ENCODE results near the gene FAM221B.

The FAM221B gene

DNA sequence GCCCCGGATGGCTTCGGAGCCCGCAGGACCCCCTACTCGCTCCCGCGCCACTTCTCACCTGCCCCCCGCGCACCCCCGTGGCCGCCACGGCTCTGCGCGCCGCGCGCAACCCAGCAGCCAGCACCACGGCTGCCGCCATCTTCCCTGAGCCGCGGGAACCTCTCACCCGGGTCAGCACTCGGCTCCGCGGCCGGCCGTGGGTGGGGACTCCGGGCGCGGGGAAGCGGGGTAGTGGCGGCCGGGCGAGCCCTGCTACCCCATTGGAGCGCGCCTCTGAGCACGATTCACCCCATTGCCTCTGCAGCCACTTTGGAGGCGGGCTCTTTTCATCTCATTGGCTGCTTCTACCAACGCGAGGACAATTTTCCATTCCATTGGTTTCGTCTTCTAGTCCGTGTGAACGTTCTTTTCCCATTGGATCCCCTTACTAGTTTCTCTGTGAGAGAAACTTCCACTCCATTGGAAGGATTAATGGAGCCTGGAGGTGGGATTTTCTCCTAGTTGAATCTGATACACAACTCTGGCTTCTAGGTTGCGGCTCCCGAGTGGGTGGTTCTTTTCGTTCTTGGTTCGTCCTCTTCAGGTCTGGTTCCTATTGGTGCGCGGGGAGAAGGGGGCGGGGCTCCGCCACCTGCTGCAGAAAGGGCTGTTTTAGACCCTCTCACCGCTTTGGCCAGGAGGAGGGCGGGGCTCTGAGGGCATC lies 13.5 kb downstream of the FAM221B start, which contains the start of gene HINT2:
Gene HINT2 (minus strand): TSS at position 202 of the 703 bp plus-strand sequence. CDS start 63 bp downstream, at position 139.
- peak; percentile 96 to 97 for DNase-seq

DNA sequence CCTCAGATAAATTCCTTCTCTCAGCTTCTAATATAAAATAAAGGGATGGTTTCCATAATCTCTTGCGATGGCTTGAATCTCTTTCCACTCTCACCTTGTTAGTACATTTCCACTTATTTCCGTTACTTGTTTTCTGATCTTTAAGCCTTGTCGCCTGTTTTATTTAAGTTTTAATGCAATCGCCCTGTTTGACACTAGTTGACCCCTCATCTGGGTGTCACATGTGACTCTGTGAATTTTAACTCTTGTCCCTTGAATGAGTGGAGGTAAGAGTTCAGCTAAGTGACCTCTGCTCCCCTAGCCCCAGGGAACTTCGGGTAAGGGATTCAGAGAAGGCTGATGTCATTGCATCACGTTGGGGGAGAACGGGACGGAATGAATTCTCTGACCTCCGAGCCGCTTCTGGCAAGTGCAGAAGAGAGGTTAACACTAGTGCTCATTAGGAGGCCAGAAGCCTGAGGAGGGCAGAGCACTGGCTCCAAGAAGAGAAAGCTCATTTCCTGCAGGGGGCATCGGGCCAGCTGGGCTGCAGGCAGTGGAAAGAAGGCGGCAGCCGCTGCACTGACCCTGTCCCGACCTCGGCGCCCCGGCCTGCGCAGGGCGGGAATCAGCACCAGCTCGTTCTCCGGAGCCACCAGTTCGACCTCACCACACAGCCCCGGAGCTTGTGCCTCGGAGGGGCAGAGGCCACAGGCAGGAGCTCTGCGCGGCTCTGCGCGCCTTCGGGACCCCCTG lies 14.3 kb downstream of the FAM221B start:
- peak in 1 of 2 donors; percentile 18 for DNase-seq

DNA sequence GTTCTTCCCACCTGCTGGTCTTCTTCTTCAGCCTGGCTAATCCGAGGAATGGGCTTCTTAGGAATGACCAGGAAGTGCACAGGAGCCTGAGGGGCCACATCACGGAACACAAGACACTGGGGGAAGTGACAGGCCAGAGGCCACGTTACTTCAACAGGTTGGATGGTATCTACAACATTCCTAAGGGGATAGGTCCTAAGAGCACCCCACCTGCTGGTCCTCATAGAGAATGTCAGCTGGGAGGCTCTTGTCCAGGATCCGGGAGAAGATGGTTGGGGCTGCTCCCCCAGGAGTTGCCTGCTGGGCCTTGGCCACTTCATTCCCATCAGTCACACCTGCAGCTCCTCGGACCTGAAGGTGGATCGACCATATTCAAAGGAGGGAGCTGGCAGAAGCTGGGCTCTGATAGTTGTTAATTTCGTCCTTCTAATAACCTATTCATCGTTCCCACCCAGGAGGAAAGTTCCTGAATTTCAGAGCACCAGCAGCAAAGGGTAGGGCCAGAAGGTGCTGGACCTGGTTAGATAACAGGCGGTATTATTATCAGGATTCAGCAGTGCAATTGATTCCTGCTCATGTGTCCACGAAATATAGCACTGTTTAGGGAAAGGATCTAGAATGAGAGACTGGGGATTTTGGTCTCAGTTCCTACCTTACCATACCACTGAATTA lies 15.0 kb downstream of the FAM221B start:
- no peak for DNase-seq

DNA sequence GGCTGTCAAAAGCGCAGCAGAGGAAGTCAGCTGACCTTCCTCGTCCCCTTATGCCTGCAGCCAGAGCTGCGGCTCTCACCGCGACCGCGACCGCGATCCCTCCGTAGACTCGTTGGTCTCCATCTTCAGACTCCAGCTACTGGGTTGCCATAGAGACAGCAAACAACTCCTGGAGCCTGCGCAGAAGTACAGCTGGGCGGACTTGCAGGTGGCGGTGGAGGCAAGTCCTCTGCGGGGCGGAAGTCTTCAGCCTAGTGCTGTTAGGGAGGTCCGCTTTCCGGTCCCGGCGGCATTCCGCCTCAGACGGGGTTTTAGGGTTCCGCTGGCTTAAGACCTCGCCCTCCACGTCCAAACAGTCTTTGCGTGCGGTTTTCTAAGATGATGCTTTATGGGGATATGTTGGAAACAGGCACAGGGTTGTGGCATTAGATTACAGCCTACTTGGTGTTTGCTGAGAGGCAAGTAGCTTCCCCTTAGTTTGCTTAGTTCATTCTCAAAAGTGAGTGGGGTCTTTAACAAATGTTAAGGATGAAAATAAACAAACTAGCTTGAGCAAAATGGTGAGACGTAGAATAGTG lies 16.4 kb downstream of the FAM221B start, which contains the start of gene SPAG8:
Gene SPAG8 (minus strand): TSS at position 238 of the 578 bp plus-strand sequence. CDS start 115 bp downstream, at position 123.
- peak; percentile 89 to 91 for DNase-seq

DNA sequence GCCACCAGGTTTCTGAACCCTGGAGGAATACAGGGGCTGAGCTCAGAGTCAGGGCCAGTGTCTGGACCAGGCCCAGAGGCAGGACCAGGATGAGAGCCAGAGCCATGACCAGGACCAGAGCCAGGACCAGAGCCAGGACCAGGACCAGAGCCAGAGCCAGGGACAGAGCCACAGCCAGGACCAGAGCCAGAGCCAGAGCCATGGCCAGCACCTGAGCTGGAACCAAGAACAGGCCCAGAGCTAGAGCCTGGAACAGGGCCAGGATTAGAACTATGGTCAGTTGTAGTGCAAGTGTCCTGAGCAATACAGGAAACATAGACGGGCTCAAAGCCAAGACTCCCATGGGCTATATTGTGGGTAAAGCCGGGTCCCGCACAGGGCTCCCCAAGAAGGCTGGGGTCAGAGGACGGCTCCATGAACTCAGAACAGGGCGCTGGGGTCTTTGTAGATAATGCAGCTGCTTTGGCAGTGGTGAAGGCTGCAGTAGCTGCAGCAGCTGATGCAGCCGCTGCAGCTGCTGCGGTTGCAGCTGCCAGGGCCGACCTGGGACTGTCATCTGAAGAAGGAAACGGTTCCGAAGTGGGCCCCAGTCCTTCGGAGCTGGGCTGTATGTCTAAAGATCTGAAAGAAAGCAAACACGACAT lies 17.0 kb downstream of the FAM221B start:
- no peak for DNase-seq

DNA sequence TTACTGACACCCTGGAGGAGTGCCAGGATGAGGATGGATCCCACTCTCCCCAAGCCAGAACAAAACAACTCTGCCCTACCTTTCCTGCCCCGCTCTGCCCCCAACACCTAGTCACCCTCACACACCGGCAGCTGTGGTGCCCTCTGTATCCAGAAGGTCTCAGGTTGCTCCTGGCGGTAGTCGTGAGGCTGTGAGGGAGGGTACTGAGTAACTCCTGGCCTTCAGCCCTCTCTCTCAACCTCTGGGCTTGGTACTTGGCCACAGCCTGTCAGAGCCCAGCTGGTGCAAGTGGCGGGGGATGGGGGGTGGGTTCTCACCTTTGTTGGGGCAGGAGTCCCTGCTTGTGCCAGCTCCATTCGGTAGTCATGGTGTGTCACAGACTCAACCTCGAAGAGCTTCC lies 18.4 kb downstream of the FAM221B start:
- no peak for DNase-seq

DNA sequence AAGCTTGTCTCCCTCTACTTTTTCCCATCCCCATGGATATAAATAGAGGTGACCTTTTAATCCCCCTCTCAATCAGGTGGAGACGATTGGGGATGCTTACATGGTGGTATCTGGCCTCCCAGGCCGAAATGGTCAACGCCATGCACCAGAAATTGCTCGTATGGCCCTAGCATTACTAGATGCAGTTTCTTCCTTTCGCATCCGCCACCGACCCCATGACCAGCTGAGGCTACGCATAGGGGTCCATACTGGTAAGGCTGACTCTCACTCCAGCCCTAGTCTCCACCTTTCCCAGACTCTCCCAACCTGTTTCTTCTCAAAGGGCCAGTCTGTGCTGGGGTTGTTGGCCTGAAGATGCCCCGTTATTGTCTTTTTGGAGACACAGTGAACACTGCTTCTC lies 20.1 kb downstream of the FAM221B start:
- no peak for DNase-seq

DNA sequence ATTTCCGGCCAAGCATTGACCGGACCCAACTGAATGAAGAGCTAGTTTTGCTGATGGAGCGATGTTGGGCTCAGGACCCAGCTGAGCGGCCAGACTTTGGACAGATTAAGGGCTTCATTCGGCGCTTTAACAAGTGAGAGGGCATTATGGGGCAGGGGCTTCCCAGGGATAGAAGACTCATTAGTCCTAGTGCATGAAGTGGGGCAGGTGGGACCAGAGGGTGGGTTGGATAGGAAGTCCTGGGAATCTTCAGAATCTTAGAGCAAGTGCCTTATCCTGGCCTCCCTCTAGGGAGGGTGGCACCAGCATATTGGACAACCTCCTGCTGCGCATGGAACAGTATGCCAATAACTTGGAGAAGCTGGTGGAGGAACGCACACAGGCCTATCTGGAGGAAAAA lies 22.4 kb downstream of the FAM221B start:
- no peak for DNase-seq

DNA sequence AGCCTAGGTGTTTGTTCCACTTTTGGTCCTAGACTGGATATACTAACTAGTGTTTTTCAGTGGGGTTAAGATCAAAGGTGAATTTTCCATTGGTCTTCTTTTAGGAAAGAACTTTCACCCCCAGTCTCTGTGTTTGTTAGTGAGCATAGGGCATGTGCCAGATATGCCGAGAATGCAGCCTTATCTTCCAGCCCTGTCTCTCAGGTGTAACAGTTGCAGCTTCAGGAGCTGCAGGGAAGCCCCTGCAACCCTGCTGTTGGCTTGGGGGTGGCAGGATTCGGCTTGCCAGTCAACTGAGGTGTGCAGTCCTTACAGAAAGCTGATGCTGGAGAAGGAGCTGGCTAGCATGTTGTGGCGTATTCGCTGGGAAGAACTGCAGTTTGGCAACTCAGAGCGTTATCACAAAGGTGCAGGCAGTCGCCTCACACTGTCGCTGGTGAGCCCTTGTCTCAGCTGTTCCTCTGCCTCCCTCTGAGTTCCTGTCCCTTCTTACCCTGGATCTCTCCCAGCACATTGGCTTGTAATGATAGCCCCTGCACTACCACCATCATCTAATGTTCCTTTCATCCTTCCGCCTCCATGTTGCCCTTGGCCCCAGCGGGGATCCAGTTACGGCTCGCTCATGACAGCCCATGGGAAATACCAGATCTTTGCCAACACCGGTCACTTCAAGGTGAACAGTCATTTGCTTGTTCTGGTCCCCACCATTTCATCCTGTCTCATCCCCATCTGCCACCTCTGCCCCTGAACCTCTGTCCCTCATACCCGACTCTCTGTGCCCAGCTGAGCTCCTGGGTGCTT lies 27.0 kb downstream of the FAM221B start:
- no peak for DNase-seq

DNA sequence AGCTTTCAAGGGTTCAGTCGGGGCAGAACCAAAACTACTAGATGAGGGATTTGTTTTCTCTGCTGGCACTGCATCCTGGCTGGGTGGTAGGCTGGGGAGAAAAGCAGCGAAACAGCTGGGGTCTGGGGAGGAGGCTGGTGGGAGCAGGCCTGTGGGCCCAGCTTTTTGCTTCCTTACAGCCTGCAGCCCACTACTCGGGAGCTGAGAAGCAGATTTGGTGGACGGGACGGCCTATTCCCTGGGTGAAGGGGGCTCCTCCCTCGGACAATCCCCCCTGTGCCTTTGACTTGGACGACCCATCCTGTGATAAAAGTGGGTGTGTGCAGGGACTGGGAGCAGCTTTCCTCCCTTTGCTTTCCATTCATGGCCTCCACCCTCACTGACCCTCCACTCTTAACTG lies 28.0 kb downstream of the FAM221B start:
- DNase-seq, result no peak

DNA sequence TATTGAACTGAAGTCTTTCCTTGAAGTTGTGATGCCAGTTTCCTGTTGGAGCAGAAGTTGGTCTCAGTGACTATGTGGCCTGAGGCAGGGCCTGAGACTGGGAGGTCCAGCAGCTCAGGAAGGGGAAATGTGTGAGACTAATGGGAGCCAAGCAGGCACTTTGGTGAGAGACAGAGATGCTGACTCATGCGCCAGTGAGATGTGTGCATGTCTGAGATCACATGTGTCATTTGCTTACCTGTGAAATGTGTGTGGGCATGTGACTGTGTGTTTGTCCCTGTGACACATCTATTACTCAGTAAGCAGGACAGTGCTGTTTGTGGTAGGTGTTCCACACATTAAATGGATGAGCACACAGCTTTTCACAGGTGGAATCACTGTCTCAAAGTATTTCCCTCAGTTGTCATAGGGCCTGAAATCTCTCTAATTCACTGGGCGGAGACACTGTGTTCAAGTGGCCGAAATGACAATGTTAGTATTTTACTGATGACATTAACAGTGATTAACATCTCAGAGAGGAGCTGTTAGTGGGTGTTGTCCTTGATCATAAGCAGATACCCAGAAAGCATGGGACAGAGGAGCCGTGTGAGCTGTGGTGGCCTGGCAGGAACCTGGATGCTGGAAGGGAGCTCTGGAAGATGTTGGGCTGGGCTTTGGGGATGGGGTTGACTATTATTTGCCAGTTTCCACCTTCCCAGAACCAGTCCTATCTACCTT lies 29.7 kb downstream of the FAM221B start:
- peak; percentile 21 to 34 for DNase-seq

DNA sequence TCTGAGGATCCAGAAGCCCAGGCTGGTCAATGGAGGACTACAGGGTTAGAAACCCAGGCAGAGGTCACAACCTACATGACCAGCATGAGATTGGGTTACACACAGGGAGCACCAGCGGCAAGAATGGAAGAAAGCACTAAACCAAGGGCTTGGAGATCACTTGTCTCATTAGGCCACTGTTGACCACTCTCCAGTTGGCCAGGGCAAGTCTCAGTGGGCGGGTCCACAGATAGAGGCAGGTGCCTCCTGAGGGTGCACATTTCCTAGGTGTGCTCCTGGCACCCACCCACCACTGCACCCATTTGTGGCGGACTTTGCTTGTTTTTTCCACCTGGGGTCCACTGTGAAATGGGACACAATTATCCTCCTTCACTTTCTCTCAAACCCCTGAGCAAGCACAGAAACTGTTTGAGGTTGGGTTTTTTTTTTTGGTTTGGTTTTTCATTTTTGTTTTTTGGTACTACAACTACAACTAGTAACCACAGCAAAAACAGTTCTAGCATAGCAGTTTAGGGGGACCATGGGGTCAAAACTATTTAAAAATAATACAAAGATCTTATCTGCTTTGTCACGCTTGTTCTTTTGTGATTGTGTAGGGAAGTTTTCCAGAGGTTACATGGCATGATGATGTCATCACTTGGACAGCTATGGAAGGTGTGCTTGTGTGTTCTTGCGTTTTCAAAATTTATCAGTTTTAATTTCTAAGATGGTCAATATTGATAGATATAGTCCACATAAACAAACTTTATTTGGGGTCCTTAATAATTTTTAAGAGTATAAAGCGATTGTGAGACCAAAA lies 31.0 kb downstream of the FAM221B start:
- DNase-seq, result no peak

DNA sequence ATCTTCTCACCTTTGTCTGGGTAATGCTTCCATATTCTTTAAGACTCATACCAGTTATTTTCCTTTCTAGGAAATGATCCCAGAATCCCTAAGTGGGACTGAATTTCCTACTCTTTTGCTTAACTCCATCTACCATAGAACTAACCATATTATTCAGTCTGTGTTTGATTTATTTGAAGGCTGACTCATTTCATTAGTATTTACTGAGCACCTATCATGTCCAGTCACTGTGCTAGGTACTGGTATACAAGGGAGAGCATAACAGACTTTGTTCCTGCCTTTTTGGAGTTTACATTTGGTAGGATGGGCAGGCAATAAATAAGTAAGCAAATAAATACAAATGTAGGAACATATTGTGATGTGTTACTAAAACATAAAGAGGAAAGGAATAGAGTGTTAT lies 32.8 kb downstream of the FAM221B start:
- no peak for DNase-seq

DNA sequence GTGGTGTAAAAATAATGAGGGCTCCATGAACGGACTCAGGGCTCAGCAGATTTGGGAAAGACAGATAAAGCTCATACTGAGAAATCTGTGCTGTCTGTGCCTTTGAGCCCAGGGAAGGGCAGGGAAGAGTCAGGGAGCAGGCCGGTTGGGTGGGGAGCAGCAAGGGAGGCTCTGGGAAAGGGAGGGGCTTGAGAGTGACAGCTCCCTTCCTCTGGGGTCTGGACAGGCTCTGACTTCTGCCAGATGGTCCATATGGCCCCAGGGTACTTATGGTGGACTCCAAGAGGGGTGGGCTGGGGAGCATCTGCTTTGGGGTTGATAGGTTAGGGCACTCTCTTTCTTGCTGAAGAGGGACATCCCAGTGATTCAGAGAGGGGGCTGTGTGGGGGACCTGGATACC lies 35.1 kb downstream of the FAM221B start:
- no peak for DNase-seq

DNA sequence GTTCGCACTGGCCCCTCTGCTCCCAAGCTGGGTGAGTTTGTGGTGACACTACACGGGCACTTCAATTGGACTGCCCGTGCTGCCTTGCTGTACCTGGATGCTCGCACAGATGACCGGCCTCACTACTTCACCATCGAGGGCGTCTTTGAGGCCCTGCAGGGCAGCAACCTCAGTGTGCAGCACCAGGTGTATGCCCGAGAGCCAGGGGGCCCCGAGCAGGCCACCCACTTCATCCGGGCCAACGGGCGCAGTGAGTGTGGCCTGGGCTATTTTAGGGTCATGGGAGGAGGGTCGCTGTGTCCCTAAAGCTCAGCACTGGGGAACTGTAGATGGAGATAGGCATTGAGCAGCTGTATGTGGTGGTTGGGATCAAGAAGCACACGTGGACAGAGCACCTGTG lies 35.7 kb downstream of the FAM221B start:
- DNase-seq, result no peak

DNA sequence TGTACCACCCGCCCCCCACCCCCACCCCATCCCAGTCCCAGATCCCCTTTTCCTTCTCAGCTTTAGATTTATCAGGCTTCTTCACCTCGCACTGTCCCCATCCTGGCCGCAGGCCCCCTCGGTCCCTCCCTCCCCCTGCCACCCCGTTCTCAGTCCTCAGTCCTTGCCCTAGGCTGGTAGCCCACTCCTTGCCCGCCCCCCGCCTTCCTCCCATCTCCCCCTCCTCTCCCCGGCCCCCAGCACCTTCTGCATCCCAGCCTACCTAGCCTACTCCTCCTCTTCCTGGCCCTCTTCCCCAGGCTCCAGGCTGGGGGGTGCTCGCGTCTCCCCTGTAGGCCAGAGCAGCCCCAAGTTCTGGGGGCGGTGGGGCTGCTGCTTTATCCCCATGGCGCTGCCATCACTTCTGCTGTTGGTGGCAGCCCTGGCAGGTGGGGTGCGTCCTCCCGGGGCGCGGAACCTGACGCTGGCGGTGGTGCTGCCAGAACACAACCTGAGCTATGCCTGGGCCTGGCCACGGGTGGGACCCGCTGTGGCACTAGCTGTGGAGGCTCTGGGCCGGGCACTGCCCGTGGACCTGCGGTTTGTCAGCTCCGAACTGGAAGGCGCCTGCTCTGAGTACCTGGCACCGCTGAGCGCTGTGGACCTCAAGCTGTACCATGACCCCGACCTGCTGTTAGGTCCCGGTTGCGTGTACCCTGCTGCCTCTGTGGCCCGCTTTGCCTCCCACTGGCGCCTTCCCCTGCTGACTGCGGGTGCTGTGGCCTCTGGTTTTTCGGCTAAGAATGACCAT lies 36.3 kb downstream of the FAM221B start:
- DNase-seq, result no peak

DNA sequence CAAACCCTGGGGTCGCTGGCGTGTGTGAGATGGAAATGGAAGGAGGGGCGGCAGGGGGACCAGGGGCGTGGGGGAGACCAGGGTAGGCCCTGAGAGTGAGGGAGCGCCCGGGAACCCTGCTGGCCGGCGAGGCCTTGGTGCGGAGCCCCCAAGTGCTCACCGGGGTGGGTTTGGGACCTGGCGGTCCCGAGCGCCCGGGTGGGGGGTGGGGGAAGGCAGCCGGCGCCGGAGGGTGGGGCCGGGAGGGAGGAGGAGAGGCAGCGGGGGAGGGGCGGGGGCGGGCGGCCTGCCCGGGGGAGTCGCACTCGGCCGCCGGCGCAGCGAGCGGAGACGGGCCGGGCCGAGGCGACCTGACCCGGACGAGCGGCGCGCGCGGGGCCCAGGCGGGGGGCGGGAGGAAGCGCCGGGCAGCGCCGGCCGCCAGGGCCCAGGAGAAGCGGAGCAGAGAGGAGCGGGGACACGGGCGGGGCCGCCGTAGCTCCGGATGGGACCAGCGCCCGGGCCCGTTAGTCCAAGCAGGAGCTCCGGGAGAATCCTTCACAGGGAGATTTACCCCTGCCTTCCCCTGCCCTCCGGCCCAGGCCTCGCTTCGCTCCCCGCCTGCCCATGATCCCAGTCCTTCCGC lies 37.1 kb downstream of the FAM221B start, which contains the start of gene NPR2:
Gene NPR2 (plus strand): TSS at position 295 of the 625 bp plus-strand sequence. CDS start 818 bp downstream, outside the sequence.
- no peak for DNase-seq

DNA sequence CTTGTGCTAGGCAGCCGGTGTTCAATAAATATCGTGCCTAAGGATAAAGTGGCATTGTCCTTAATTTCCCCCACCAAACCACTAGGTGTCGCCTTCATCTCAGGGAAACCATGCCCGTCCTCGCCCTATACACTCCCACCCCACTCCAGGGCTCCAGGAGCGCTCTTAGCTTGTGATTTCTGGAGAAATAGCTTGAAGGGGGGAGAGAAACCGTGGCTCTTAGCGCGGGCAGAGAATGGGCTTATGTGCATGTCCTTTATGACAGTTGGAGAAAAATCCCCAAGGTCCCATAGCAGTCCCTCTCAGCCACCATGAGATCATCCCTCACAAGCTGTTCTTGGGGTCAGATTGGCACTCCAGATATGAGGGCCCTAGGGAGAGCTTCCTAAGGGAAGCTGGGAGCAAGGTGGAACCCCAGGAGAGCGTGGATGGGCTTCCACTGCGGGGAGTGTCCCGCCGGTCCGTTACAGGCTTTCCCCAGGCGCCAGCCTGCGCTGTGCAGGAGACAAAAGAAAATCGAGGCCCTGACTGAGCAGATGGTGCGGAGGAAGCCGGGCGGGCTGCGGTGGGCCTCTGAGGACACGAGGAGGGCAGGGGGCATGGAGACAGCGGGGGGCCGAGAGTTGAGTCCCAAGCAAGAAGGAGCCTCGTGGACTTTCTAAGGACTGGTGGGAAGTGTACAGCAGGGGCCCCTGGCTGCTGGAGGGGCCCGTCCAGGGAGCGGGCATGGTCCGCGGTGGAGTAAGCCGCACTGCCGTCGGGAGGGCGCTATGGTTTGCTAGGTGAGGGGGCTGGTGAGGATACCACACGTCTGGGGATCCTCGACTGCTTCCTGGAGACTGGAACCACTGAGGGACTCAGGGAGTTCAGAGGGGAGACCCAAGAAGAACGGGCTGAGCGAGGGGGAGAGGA lies 37.9 kb downstream of the FAM221B start:
- peak; percentile 49 to 60 for DNase-seq

Data from activated CD4-positive, alpha-beta T cell treated with anti-CD3 and anti-CD28 coated beads for 4 hours (primary cell).